Fibroblast of mammary gland (primary cell): ENCODE measurements around the gene CLEC2L.

Source experiments
- DNase-seq: peaks from one replicate; pipeline ENCODE4 v3.0.0-alpha.2; 2010; ENCODE audit warnings: low read depth
- H3K4me3 ChIP-seq: 2 replicates; pipeline ENCODE4 v1.5.1; 2011; ENCODE audit warnings: low read depth, mild to moderate bottlenecking, low read length, moderate library complexity; ENCODE audit not compliant: control insufficient read depth
- TF ChIP-seq, protein P1 (sequence below): conservative IDR thresholded peaks from 2 replicates; pipeline ENCODE4 v1.5.1; 2011; ENCODE audit warnings: low read depth, low read length, inconsistent platforms; ENCODE audit not compliant: control insufficient read depth, insufficient read depth

The CLEC2L gene

DNA sequence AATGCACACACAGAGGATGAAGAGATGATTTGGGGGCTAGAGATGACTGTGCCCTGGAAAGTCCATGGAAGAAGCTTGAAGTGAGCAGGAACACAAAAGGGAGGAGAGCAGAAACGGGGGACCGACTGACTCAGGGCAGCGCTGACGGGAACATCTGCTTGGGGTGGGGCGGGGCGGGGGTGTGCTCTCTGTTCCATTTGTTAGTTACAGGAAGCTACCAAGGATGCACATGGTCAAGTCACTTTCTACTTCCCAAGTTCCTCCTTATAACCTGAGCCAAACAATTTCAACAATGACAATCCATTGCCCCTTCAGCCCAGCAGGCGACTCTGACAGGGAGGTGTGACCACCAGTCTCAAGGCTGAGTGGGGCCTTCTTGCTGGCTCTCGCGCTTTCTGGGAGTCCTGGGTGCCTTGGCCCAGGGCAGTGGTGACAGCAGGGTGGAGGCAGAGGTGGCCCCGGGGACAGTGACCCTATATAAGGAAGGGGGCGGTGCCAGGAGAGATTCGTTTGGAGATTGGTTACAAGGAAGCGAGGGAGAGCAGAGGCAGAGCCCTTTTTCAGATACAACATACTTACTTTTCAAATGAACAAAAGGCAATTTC, 39.6 kb downstream of the CLEC2L start:
- H3K4me3 ChIP-seq: no peak overlapping the region
- TF ChIP-seq, protein P1, sequence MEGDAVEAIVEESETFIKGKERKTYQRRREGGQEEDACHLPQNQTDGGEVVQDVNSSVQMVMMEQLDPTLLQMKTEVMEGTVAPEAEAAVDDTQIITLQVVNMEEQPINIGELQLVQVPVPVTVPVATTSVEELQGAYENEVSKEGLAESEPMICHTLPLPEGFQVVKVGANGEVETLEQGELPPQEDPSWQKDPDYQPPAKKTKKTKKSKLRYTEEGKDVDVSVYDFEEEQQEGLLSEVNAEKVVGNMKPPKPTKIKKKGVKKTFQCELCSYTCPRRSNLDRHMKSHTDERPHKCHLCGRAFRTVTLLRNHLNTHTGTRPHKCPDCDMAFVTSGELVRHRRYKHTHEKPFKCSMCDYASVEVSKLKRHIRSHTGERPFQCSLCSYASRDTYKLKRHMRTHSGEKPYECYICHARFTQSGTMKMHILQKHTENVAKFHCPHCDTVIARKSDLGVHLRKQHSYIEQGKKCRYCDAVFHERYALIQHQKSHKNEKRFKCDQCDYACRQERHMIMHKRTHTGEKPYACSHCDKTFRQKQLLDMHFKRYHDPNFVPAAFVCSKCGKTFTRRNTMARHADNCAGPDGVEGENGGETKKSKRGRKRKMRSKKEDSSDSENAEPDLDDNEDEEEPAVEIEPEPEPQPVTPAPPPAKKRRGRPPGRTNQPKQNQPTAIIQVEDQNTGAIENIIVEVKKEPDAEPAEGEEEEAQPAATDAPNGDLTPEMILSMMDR: no peak
- no peak for DNase-seq

DNA sequence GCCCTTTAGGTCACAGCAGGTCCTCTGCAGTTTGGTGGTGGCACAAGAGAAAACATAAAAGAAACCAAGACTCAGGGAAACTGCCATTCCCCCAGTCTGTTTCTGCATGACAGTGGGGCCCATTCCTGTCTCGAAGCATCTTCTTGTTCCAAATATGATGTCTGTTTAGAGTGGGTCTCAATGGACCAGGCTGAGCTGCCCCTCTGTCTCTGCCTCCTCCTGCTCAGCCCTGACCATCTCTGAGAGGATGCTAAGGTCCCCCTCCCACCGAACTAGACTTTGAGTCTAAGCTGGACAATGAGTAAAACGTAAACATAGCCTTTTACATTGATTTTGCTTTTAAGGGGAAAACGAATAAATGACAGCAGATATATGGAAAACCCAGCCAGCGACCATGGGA, 40.4 kb downstream of the CLEC2L start:
- TF ChIP-seq, protein P1: no peak
- no peak for DNase-seq
- H3K4me3 ChIP-seq: no peak overlapping the region

DNA sequence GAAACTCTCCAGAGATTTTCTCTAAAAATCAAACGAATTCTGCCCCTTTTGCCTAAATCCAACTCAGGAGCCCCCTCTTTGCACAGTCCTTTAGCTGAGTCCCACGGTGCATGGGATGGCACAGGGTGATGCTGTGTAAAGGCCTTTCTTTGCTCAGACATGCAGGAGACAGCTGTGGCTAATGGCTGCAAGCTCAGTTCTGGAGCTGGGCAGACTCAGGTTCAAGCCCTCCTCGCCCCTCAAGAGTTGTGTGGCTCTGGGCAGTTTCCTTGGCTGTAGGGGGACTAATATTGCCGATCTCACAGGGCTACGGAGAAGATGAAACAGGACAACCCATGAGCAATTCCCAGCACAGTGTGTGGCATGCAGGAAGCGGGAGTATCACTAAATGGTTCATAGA, 42.6 kb downstream of the CLEC2L start:
- DNase-seq: no peak
- TF ChIP-seq, protein P1: no peak
- no peak overlapping the region for H3K4me3 ChIP-seq

DNA sequence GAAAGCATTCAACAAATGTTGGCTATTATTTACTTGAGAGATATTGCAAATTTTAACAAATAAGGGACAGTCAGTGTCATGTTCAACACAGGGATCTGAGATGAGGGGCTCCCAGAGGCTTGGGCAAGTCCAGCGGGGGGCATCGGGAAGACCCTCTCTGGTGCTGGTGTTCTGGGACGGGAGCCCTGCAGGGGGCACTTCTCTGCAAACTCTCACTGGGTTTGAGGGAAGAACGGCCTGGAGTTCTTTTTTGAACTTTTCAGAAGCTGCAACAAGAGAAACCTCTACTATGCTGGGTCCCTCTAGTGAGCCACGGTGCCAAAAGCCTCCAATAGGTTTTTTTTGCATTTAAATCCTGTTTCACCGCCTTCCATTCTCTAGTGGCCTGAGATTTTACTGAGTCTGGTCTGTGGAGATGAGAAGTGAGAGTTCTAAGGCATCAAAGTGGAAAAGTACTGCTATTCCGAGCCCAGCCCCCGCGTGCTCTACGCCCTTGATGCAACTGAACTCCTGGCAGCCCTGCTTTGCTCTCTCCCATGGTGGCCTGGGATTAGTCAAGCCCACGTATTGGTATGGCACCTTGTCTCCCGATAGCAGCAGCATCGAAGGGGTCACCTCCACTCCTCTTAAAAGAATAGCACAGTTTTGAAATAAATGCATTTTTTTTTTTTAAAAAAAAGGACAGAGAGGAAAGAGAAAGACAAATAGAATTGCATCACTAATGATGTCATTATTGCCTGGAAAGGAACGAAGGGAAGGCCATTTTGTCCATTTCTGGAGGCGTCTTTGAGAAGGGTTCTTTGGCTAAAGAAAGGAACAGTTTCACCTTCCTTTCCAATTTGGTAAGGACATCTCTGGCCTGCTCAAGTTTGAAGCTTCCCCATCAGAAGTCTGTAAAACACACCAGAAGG, 43.5 kb downstream of the CLEC2L start:
- no peak for DNase-seq
- TF ChIP-seq, protein P1: no peak
- no peak overlapping the region for H3K4me3 ChIP-seq

DNA sequence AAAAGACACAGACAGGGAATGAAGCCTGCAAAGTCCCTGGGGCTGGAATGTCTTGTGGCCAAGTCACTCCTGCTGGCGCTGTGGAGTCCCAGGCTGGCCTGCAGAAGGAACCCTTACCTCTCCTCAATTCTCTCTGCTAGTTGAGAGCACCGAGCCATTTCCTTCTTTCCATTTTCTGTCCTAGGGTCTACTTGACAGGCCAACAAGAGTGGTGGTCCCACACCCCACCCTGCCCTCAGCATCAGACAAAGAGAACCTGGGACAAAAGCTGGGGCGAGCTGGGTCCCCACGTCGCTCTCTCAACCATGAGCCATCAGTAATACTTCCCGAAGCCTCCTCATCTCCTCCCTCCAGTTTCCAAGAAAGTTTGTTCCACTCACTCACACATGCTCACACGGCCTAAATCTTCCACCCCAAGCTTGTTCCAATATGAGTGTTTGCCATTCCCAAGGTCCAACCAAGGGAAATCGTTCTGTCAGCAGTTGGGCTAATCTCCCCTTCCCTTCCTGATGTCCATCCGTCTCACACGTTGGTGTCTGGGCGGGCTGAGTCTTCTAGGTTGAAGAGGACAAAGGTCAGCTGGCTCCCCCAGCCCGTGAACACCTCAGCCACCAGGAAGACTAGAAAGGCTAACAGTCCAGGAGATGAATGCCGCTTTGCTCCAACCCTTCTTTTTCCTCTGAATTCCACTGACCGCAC, 44.3 kb downstream of the CLEC2L start:
- TF ChIP-seq, protein P1: no peak
- DNase-seq: no peak
- no peak overlapping the region for H3K4me3 ChIP-seq

DNA sequence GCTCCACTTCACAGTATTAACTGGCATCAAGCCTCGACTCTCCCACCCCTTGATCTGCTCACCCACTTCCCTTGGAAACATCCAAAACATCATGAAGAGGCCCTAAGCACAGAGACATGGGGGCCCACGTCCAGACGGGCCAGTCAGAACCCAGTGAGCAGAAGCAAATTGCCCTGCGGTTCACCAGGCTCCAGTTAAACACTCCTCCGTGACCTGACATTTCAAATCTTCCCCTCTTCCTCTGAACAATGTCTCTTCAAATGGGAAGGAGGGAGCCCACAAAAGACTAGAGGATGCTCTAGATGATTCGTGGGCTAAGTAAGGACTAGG, 44.8 kb downstream of the CLEC2L start:
- H3K4me3 ChIP-seq: no peak overlapping the region
- TF ChIP-seq, protein P1: no peak
- DNase-seq: no peak
